Breast epithelium (tissue), 3 donors: ENCODE measurements around the gene VIM.

ENCODE experiments used
- CTCF ChIP-seq, 3 donors: fragments of 450-650 bp; IDR thresholded peaks; one replicate each; pipeline ENCODE4 v1.5.1; 2016 to 2017; ENCODE audit warnings: antibody characterized with exemption in 3 of 3, mild to moderate bottlenecking in 3 of 3, moderate library complexity in 3 of 3
- POLR2A ChIP-seq: fragments of 450-650 bp; IDR thresholded peaks from one replicate; pipeline ENCODE4 v1.6.1; 2016; ENCODE audit warnings: antibody characterized with exemption, mild to moderate bottlenecking, moderate library complexity

GRCh38 chr10:17228091-17229015, at the start of gene VIM:
- TF ChIP-seq POLR2A, result no peak
- peak in 2 of 3 donors; percentile 4 to 29 for TF ChIP-seq CTCF (IDR thresholded peaks at IDR 0.05)
